HG03521 (cell line): ENCODE measurements around the gene CPED1.
A peak's percentile ranks its signal among the peaks of the same experiment; 100 is the strongest.
"Not testable (repeated sequence)": the region's sequence is repeated elsewhere in the genome, so short reads cannot be mapped to it uniquely, and the experiment has no call there.

ENCODE experiments used
- ATAC-seq: cut with Tn5 transposase; IDR thresholded peaks from one replicate; pipeline ENCODE4 v1.9.1; 2021; ENCODE audit warnings: mild to moderate bottlenecking, moderate library complexity; ENCODE audit not compliant: unreplicated experiment

The CPED1 gene

GRCh38 chr7:121304102-121304658 is 315.7 kb downstream of the CPED1 start:
- no peak for ATAC-seq

GRCh38 chr7:121305109-121305508 is 316.6 kb downstream of the CPED1 start:
- ATAC-seq = no peak

- ATAC-seq = no peak
These were observed 318.1 kb downstream of the CPED1 start for GRCh38 chr7:121306565-121306964.

- no peak for ATAC-seq
These were observed 318.6 kb downstream of the CPED1 start for GRCh38 chr7:121307021-121307574.

- ATAC-seq = no peak
These were observed 324.8 kb downstream of the CPED1 start for GRCh38 chr7:121313220-121313792.

GRCh38 chr7:121313793-121314676 is 325.5 kb downstream of the CPED1 start:
- ATAC-seq = peak; percentile 96

- not testable (repeated sequence) for ATAC-seq
These were observed 326.7 kb downstream of the CPED1 start for GRCh38 chr7:121315170-121315569.

- ATAC-seq = no peak
These were observed 333.9 kb downstream of the CPED1 start for GRCh38 chr7:121322460-121322859.

- ATAC-seq = no peak
These were observed 335.2 kb downstream of the CPED1 start for GRCh38 chr7:121323515-121324302.

GRCh38 chr7:121327671-121328070 is 339.2 kb downstream of the CPED1 start:
- ATAC-seq = no peak

GRCh38 chr7:121328508-121329190 is 340.1 kb downstream of the CPED1 start, which contains the start of gene WNT16:
Gene WNT16, plus strand, starts transcription at chr7:121329000. Its CDS starts 293 bp downstream, at chr7:121329293.
- ATAC-seq = no peak

- peak; percentile 53 for ATAC-seq
These were observed 340.9 kb downstream of the CPED1 start for GRCh38 chr7:121329191-121330052.

- peak; percentile 41 for ATAC-seq
These were observed 341.7 kb downstream of the CPED1 start for GRCh38 chr7:121330053-121330833.

- no peak for ATAC-seq
These were observed 342.5 kb downstream of the CPED1 start for GRCh38 chr7:121331048-121331447.

- ATAC-seq = no peak
These were observed 343.1 kb downstream of the CPED1 start for GRCh38 chr7:121331574-121331973.

- no peak for ATAC-seq
These were observed 345.9 kb downstream of the CPED1 start for GRCh38 chr7:121334376-121334775.

GRCh38 chr7:121334875-121335648 is 346.6 kb downstream of the CPED1 start:
- ATAC-seq = no peak

GRCh38 chr7:121336579-121336978 is 348.1 kb downstream of the CPED1 start:
- ATAC-seq = no peak
